ENCODE results near the gene TMEM89.
A peak's percentile ranks its signal among the peaks of the same experiment; 100 is the strongest.

GRCh38 chr3:48661501-48662144 is 40.1 kb upstream of the TMEM89 start:
- TF ChIP-seq EZH2 (conservative IDR thresholded peaks at IDR 0.05; ENCODE audit: low read depth, low read length) (no peak), ZMAT5 (CRISPR knock-in tag; IDR thresholded peaks at IDR 0.05; ENCODE audit: borderline replicate concordance, low read depth) (peak; percentile 99), ZNF138 (CRISPR knock-in tag; IDR thresholded peaks at IDR 0.05; ENCODE audit: low read depth) (peak; percentile 100), MAX (IDR thresholded peaks at IDR 0.05) (peak; percentile 92), CHCHD3 (CRISPR knock-in tag; IDR thresholded peaks at IDR 0.05) (peak; percentile 100), ZSCAN25 (CRISPR knock-in tag; IDR thresholded peaks at IDR 0.05) (peak; percentile 98), IRF2 (CRISPR knock-in tag; IDR thresholded peaks at IDR 0.05) (peak; percentile 100), CTCF (CRISPR knock-in tag; IDR thresholded peaks at IDR 0.05) (no peak; the same call in 1 of the 2 replicates), FOXK2 (IDR thresholded peaks at IDR 0.05) (no peak)
